Endothelial cell of umbilical vein (primary cell): Measurements from ENCODE around the gene ZDHHC22. TPM values are rescaled to one million over a fixed set of nuclear protein-coding genes. Genes with fewer than 3 reads are reported as not detected.

ENCODE experiments used
- BruUV-seq: library from RNA; stranded (reverse); fragments of 400-500 nt; replicated peaks from 2 replicates; lab custom pipeline; 2021; lab: Mats Ljungman, UMichigan
- CTCF ChIA-PET: fragments of 300-600, 350-600 bp; sonication (Branson Sonifier 250); formaldehyde crosslinking; loops from one replicate; lab custom pipeline; 2021; ENCODE audit warnings: antibody characterized with exemption, inconsistent platforms; lab: Charles Lee
- POLR2A ChIA-PET: fragments of 300-600, 350-600 bp; sonication (Branson Sonifier 250); formaldehyde crosslinking; loops from one replicate; lab custom pipeline; 2021; ENCODE audit warnings: antibody characterized with exemption, inconsistent platforms; lab: Charles Lee
- DNase-seq: peaks from one replicate; pipeline ENCODE4 v3.0.0-alpha.2; 2011; ENCODE audit warnings: low read depth, low spot score
- FAIRE-seq: peaks from 2 replicates; lab custom pipeline; 2011; peaks lifted over from hg19 to GRCh38; lab: Jason Lieb, UNC
- H2AFZ ChIP-seq: 2 replicates; pipeline ENCODE4 v1.6.0; 2012; ENCODE audit warnings: low read depth, low read length, control low read depth, inconsistent platforms
- H3K27ac ChIP-seq: 2 replicates; pipeline ENCODE4 v1.5.1; 2011; ENCODE audit warnings: low read depth, mild to moderate bottlenecking, control low read depth, low read length, moderate library complexity; ENCODE audit not compliant: insufficient read depth
- H3K27me3 ChIP-seq, 2 experiments: 2 replicates each; pipeline versions ENCODE4 v1.6.0 to v1.6.1; 2011; ENCODE audit warnings: low read length in 2 of 2, mixed read lengths in 1 of 2; ENCODE audit not compliant: control insufficient read depth in 2 of 2, insufficient read depth in 2 of 2
- H3K36me3 ChIP-seq, 2 experiments: 2 replicates in 1 of 2; 3 replicates in 1 of 2; pipeline ENCODE4 v1.5.1; 2011; ENCODE audit warnings: low read length in 2 of 2, mild to moderate bottlenecking in 1 of 2, moderate library complexity in 1 of 2; ENCODE audit not compliant: control insufficient read depth in 2 of 2, insufficient read depth in 2 of 2; ENCODE audit errors: extremely low read depth in 1 of 2
- H3K4me1 ChIP-seq: 3 replicates; pipeline ENCODE4 v1.5.1; 2011; ENCODE audit warnings: mild to moderate bottlenecking, low read length; ENCODE audit not compliant: control insufficient read depth, insufficient read depth; ENCODE audit errors: extremely low read depth
- H3K4me2 ChIP-seq: 2 replicates; pipeline ENCODE4 v1.6.1; 2011; ENCODE audit warnings: low read length, control low read depth, mixed read lengths; ENCODE audit not compliant: insufficient read depth
- H3K4me3 ChIP-seq, 3 experiments: fragments of 200-600 bp in 1 of 3; sonication (generic), shearing (Covaris generic) in 1 of 3; replicated peaks in 1 of 3; 2 replicates each; pipeline ENCODE4 v1.5.1; 2011 to 2016; ENCODE audit warnings: control low read depth in 3 of 3, low read length in 3 of 3, mild to moderate bottlenecking in 2 of 3, inconsistent platforms in 1 of 3, low read depth in 1 of 3, moderate library complexity in 1 of 3; ENCODE audit not compliant: insufficient read depth in 1 of 3
- H3K79me2 ChIP-seq: 2 replicates; pipeline ENCODE4 v1.6.0; 2012; ENCODE audit warnings: low read length, inconsistent platforms; ENCODE audit not compliant: control insufficient read depth, insufficient read depth
- H3K9ac ChIP-seq: replicated peaks from 2 replicates; pipeline ENCODE3; 2011; ENCODE audit warnings: low read length, control low read depth; ENCODE audit not compliant: insufficient read depth; ENCODE audit errors: extremely low read depth
- H3K9me1 ChIP-seq: replicated peaks from 3 replicates; pipeline ENCODE4 v1.6.0; 2011; ENCODE audit warnings: mild to moderate bottlenecking, low read length; ENCODE audit not compliant: control insufficient read depth, insufficient read depth; ENCODE audit errors: extremely low read depth
- H3K9me3 ChIP-seq: replicated peaks from 2 replicates; pipeline ENCODE4 v1.5.1; 2012; ENCODE audit warnings: low read length, inconsistent platforms; ENCODE audit not compliant: control insufficient read depth, insufficient read depth
- H4K20me1 ChIP-seq: replicated peaks from 2 replicates; pipeline ENCODE3; 2011; ENCODE audit warnings: mild to moderate bottlenecking, low read length; ENCODE audit not compliant: control insufficient read depth, insufficient read depth; ENCODE audit errors: extremely low read depth
- EZH2 ChIP-seq: IDR thresholded peaks from 2 replicates; pipeline ENCODE4 v1.6.1; 2012; ENCODE audit warnings: borderline replicate concordance, low read depth, mild to moderate bottlenecking, moderate library complexity, low read length, inconsistent platforms; ENCODE audit not compliant: severe bottlenecking
- FOS ChIP-seq: IDR thresholded peaks from 2 replicates; pipeline ENCODE4 v1.6.1; 2011; ENCODE audit warnings: mild to moderate bottlenecking, low read length, moderate library complexity, borderline replicate concordance; ENCODE audit not compliant: insufficient read depth
- GATA2 ChIP-seq: IDR thresholded peaks from 2 replicates; pipeline ENCODE4 v1.7.0; 2011; ENCODE audit warnings: low read depth, mild to moderate bottlenecking, moderate library complexity, mixed read lengths, low read length; ENCODE audit not compliant: insufficient read length, insufficient read depth
- JUN ChIP-seq: IDR thresholded peaks from 2 replicates; pipeline ENCODE4 v1.6.1; 2011; ENCODE audit warnings: borderline replicate concordance, low read depth; ENCODE audit not compliant: insufficient read length, insufficient read depth
- MAX ChIP-seq: IDR thresholded peaks from 2 replicates; pipeline ENCODE4 v1.6.1; 2011; ENCODE audit not compliant: insufficient read depth, insufficient read length
- MYC ChIP-seq: IDR thresholded peaks from one replicate; pipeline ENCODE4 v1.6.1; 2011; ENCODE audit warnings: mild to moderate bottlenecking, low read depth, low read length
- POLR2A ChIP-seq: IDR thresholded peaks from 2 replicates; pipeline ENCODE4 v1.6.1; 2012; ENCODE audit warnings: low read depth, mild to moderate bottlenecking, control low read depth, low read length
- POLR2AphosphoS5 ChIP-seq: IDR thresholded peaks from 2 replicates; pipeline ENCODE4 v1.6.1; 2012; ENCODE audit warnings: low read depth, mild to moderate bottlenecking, control low read depth, low read length, moderate library complexity; ENCODE audit not compliant: insufficient read depth
- dilution Hi-C: fragments of 300-500 bp; cut with MboI; formaldehyde crosslinking; loops from one replicate; pipeline ENCODE4 v1.15.0; 2019; ENCODE audit warnings: low sequenced_read_pairs; ENCODE audit not compliant: extremely low pct_ligation_motif_present
- intact Hi-C: fragments of 100-400 bp; cut with micrococcal nuclease; formaldehyde crosslinking; loops from one replicate; pipeline ENCODE4 v1.10.0; 2022
- polyA plus RNA-seq, 4 experiments: library from polyadenylated mRNA; depleted of rRNA in 3 of 4; stranded (reverse) in 3 of 4; unstranded in 1 of 4; fragments of >200 nt; gene quantifications; 2 replicates each; pipeline versions ENCODE4 v1.2.1 to v1.2.3, GENCODE V29; 2011 to 2012; ENCODE audit warnings: missing spikeins in 1 of 4
- total RNA-seq: library from RNA; stranded (reverse); gene quantifications from 2 replicates; pipeline ENCODE4 v1.2.3, GENCODE V29; 2021
- TF ChIP-seq, protein P1 (sequence below), 2 donors: IDR thresholded peaks; 1 replicate in 1 of 2; 2 replicates in 1 of 2; pipeline ENCODE4 v1.5.1; 2011; ENCODE audit warnings: low read length in 2 of 2, mild to moderate bottlenecking in 2 of 2, moderate library complexity in 2 of 2, control low read depth in 1 of 2, inconsistent platforms in 1 of 2, low read depth in 1 of 2; ENCODE audit not compliant: insufficient read depth in 1 of 2; ENCODE audit errors: extremely low read depth in 1 of 2

ZDHHC22 gene
- total and polyA plus RNA-seq, 2 donors (not counting 3 experiments of a cell fraction or from before 2014, with no cell fraction given) = 0.03 to 0.24 TPM

- Histone ChIP-seq H3K4me3 (no peak overlapping the region), H3K9me1 (no peaks in the 10 kb centered on the region), H3K9ac (no peak overlapping the region), H3K27ac (no peak overlapping the region), H3K9me3 (no peaks in the 10 kb centered on the region), H3K27me3 (no peaks in the 10 kb centered on the region), H4K20me1 (no peaks in the 10 kb centered on the region), H3K4me1 (peaks cover 7% of the 10 kb centered on the region), H2AFZ (no peak overlapping the region), H3K4me2 (no peak overlapping the region), H3K79me2 (peaks cover 25% of the 10 kb centered on the region), H3K36me3 (peaks cover 0 to 7% of the 10 kb centered on the region in 2 experiments)
- no TSS peak for BruUV-seq
- CTCF ChIA-PET = interaction anchor here (1.5 to 2.4 kb wide), 3 partner anchors 13 to 230 kb away, joined by 5 to 13 read pairs (median 6); no protein-coding TSS in a partner anchor
- DNase-seq (no peak), FAIRE-seq (no peak)
- intact Hi-C loops = no loop called here
- dilution Hi-C loops = no loop called here
- no peak for TF ChIP-seq MAX
- TF ChIP-seq EZH2 = no peak
- TF ChIP-seq JUN = no peak
- TF ChIP-seq, protein P1, sequence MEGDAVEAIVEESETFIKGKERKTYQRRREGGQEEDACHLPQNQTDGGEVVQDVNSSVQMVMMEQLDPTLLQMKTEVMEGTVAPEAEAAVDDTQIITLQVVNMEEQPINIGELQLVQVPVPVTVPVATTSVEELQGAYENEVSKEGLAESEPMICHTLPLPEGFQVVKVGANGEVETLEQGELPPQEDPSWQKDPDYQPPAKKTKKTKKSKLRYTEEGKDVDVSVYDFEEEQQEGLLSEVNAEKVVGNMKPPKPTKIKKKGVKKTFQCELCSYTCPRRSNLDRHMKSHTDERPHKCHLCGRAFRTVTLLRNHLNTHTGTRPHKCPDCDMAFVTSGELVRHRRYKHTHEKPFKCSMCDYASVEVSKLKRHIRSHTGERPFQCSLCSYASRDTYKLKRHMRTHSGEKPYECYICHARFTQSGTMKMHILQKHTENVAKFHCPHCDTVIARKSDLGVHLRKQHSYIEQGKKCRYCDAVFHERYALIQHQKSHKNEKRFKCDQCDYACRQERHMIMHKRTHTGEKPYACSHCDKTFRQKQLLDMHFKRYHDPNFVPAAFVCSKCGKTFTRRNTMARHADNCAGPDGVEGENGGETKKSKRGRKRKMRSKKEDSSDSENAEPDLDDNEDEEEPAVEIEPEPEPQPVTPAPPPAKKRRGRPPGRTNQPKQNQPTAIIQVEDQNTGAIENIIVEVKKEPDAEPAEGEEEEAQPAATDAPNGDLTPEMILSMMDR (IDR thresholded peaks at IDR 0.05; ENCODE audit: extremely low read depth in 1 of 2, insufficient read depth in 1 of 2, low read depth in 1 of 2, low read length in 2 of 2) = no peak
- no peak for TF ChIP-seq MYC
- TF ChIP-seq FOS = no peak
- no peak for TF ChIP-seq GATA2
- TF ChIP-seq POLR2AphosphoS5 = no peak
- no peak for TF ChIP-seq POLR2A
- POLR2A ChIA-PET = no interaction called here
Observed at GRCh38 chr14:77105145-77105939, 36.2 kb downstream of the ZDHHC22 start.
